Stimulated activated CD8-positive, alpha-beta memory T cell treated with anti-CD3 and anti-CD28 coated beads, Interleukin-15, amount 100 ng/mL, for 1 hour (primary cell): ENCODE results near the gene PID1.

Experiments used
- DNase-seq: peaks from one replicate; pipeline ENCODE4 v3.0.0-alpha.2; 2020; ENCODE audit warnings: low read depth

Gene PID1

GRCh38 chr2:229022071-229022470 lies 249.0 kb downstream of the PID1 start:
- DNase-seq = no peak

GRCh38 chr2:229009816-229010215 lies 261.3 kb downstream of the PID1 start:
- no peak for DNase-seq

GRCh38 chr2:229003256-229003655 lies 267.8 kb downstream of the PID1 start:
- no peak for DNase-seq

- no peak for DNase-seq
Measured at GRCh38 chr2:229001196-229001595, 269.9 kb downstream of the PID1 start.

- DNase-seq = no peak
Measured at GRCh38 chr2:228999326-228999725, 271.8 kb downstream of the PID1 start.

- no peak for DNase-seq
Measured at GRCh38 chr2:228988786-228989185, 282.3 kb downstream of the PID1 start.

- DNase-seq = no peak
Measured at GRCh38 chr2:228987441-228988155, 283.5 kb downstream of the PID1 start.

GRCh38 chr2:228986961-228987360 lies 284.1 kb downstream of the PID1 start:
- DNase-seq = no peak

GRCh38 chr2:228983700-228984099 lies 287.4 kb downstream of the PID1 start:
- no peak for DNase-seq

GRCh38 chr2:228974169-228974568 lies 296.9 kb downstream of the PID1 start:
- no peak for DNase-seq
